Measurements from ENCODE around the gene AP5S1. TPM values are rescaled to one million over a fixed set of nuclear protein-coding genes. Genes with fewer than 3 reads are reported as not detected.
A peak's percentile ranks its signal among the peaks of the same experiment; 100 is the strongest.

Gene AP5S1
- total and polyA plus RNA-seq, 2 of the 13 experiments (the other 11 are each of a cell fraction or from before 2014, with no cell fraction given) = 7.9 to 23.2 TPM

DNA sequence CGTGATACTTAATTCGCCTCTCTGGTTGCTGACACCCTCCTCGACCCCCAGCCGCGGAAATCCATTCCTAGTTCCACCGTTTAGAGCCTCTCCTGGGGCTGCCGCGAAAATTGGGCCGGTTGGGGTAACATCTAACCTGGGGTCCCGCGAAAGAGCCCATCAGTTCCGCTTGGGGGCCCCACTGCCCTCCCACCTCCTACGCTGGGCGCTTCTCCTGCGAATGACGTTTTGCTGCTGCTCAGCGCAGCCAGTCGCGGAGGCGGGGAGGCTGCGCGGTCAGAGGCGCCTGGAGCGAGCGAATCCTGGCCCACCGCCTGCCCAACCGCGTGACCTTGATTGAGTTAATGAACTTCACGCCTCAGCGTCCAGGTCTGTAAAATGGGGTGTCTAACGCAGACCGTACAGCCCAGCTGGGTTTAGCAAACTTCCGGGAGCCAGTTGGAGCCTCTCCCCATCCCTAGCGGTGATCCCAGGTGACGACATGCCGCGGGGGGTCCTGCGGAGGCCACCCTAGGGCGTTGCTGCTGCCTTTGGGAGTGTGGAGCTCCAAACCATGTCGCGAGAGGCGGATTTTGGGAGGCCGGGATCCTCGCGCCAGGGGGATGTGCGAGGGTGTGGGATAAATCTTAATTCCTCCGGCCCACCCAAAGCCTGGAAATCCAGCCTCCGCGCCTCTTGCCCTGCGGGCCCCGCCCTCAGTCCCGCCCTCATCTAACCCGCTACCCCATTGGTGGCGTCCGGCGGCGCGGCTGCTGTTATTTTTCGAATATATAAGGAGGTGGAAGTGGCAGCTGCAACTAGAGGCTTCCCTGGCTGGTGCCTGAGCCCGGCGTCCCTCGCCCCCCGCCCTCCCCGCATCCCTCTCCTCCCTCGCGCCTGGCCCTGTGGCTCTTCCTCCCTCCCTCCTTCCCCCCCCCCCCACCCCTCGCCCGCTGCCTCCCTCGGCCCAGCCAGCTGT, 24.6 kb upstream of the AP5S1 start, which contains the start of gene CDC25B (continued):
- TF ChIP-seq, protein P1, sequence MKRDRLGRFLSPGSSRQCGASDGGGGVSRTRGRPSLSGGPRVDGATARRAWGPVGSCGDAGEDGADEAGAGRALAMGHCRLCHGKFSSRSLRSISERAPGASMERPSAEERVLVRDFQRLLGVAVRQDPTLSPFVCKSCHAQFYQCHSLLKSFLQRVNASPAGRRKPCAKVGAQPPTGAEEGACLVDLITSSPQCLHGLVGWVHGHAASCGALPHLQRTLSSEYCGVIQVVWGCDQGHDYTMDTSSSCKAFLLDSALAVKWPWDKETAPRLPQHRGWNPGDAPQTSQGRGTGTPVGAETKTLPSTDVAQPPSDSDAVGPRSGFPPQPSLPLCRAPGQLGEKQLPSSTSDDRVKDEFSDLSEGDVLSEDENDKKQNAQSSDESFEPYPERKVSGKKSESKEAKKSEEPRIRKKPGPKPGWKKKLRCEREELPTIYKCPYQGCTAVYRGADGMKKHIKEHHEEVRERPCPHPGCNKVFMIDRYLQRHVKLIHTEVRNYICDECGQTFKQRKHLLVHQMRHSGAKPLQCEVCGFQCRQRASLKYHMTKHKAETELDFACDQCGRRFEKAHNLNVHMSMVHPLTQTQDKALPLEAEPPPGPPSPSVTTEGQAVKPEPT (CRISPR knock-in tag; IDR thresholded peaks at IDR 0.05; ENCODE audit: low read depth) = 0 out of 2 replicates have a peak, but pooled peaks have one; percentile 50
- peak; percentile 86; the same call in 1 of the 2 replicates for TF ChIP-seq ZNF468 (CRISPR knock-in tag; IDR thresholded peaks at IDR 0.05)
- TF ChIP-seq TOPORS (CRISPR knock-in tag; IDR thresholded peaks at IDR 0.05) = no peak
- peak; percentile 87; the same call in 1 of the 2 replicates for TF ChIP-seq ZNF510 (CRISPR knock-in tag; IDR thresholded peaks at IDR 0.05; ENCODE audit: low read depth)
- TF ChIP-seq, protein P2, sequence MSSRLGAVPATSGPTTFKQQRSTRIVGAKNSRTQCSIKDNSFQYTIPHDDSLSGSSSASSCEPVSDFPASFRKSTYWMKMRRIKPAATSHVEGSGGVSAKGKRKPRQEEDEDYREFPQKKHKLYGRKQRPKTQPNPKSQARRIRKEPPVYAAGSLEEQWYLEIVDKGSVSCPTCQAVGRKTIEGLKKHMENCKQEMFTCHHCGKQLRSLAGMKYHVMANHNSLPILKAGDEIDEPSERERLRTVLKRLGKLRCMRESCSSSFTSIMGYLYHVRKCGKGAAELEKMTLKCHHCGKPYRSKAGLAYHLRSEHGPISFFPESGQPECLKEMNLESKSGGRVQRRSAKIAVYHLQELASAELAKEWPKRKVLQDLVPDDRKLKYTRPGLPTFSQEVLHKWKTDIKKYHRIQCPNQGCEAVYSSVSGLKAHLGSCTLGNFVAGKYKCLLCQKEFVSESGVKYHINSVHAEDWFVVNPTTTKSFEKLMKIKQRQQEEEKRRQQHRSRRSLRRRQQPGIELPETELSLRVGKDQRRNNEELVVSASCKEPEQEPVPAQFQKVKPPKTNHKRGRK (CRISPR knock-in tag; IDR thresholded peaks at IDR 0.05) = no peak
- TF ChIP-seq ZFP82 (CRISPR knock-in tag; IDR thresholded peaks at IDR 0.05; ENCODE audit: borderline replicate concordance) = 0 out of 2 replicates have a peak, but pooled peaks have one; percentile 35
- TF ChIP-seq KLF13 (CRISPR knock-in tag; IDR thresholded peaks at IDR 0.05) = no peak
- no peak for TF ChIP-seq FOXP1 (IDR thresholded peaks at IDR 0.05)
- TF ChIP-seq FOXP1 (CRISPR knock-in tag; IDR thresholded peaks at IDR 0.05) = 0 out of 2 replicates have a peak, but pooled peaks have one; percentile 4
- TF ChIP-seq ATM (IDR thresholded peaks at IDR 0.05; ENCODE audit: borderline replicate concordance) = no peak
- TF ChIP-seq REXO4 (CRISPR knock-in tag; IDR thresholded peaks at IDR 0.05; ENCODE audit: borderline replicate concordance) = no peak
- peak; percentile 88 for TF ChIP-seq ZNF3 (CRISPR knock-in tag; IDR thresholded peaks at IDR 0.05)
- no peak for TF ChIP-seq SNRNP70 (IDR thresholded peaks at IDR 0.05; ENCODE audit: low read depth, low read length)
- TF ChIP-seq ZFYVE20 (CRISPR knock-in tag; IDR thresholded peaks at IDR 0.05; ENCODE audit: borderline replicate concordance, low read depth) = no peak
- TF ChIP-seq ZNF383 (CRISPR knock-in tag; IDR thresholded peaks at IDR 0.05; ENCODE audit: borderline replicate concordance) = no peak
- no peak for TF ChIP-seq GPN1 (CRISPR knock-in tag; IDR thresholded peaks at IDR 0.05; ENCODE audit: borderline replicate concordance)
- TF ChIP-seq ZNF780A (CRISPR knock-in tag; IDR thresholded peaks at IDR 0.05) = no peak
- no peak; the same call in none of the 2 replicates for TF ChIP-seq PHF20 (CRISPR knock-in tag; IDR thresholded peaks at IDR 0.05)
- TF ChIP-seq CBX5 (CRISPR knock-in tag; IDR thresholded peaks at IDR 0.05; ENCODE audit: borderline replicate concordance) = no peak; the same call in 1 of the 2 replicates
- peak; percentile 81 for TF ChIP-seq ZEB1 (IDR thresholded peaks at IDR 0.05; ENCODE audit: insufficient replicate concordance, low read depth)

Data from HepG2 (cell line).